ENCODE data around the gene S100B.

S100B gene

DNA sequence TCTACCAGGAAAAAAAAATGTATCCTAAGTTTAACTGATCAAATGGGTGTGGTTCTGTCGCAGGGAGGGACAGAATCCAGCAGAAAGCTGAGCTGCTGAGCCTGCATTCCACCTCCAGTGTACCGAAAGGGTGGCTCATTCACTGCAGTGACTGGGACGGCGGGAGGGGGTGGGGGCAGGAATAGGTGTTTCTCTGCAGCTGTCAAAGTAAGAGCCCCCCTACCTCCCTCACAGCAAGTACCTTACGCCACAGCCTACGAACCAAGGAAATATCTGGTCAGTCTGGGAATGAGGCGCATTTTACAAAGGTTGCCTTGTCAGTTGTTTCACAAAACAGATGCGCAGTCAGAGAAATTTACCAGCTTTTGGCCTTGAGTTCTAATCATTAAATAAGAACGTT is 1.7 kb downstream of the S100B start:
- H3K4me1 ChIP-seq: peaks cover 22% of the 10 kb centered on the region
- no peak for TF ChIP-seq CTCF (IDR thresholded peaks at IDR 0.05; ENCODE audit: low read depth, low read length)

DNA sequence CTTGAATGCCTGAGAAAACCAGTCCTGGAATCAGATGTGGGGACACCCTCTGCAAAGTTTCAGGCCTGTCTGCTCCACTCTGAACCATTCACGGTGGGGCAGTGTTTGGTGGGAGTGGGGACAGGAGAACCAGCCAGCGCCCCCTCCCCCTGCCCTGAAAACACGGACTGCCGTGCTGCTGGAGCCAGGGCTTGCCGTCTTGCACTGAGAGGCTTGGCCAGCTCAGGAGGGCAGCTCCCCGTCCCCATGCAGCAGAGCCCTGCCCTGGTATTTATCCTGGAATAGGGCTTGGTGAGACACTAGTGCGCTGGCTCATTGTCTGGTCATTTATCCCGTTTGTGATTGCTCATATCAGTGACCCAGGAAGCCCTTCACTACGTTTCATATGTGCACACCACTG is 3.9 kb downstream of the S100B start:
- Histone ChIP-seq H3K27me3 (no peaks in the 10 kb centered on the region), H3K4me1 (peaks cover 22% of the 10 kb centered on the region), H3K4me3 (ENCODE audit: low read depth, low read length) (no peak overlapping the region), H3K9me3 (no peaks in the 10 kb centered on the region), H3K36me3 (no peaks in the 10 kb centered on the region)
- no peak for TF ChIP-seq CTCF (IDR thresholded peaks at IDR 0.05; ENCODE audit: low read depth, low read length)
- DNase-seq: no peak

More for the DNA sequence above, 1.7 kb downstream of the S100B start:
- DNase-seq: no peak
- no peaks in the 10 kb centered on the region for H3K27me3 ChIP-seq
- no peaks in the 10 kb centered on the region for H3K9me3 ChIP-seq
- no peaks in the 10 kb centered on the region for H3K36me3 ChIP-seq
- H3K4me3 ChIP-seq (ENCODE audit: low read depth, low read length): no peak overlapping the region

DNA sequence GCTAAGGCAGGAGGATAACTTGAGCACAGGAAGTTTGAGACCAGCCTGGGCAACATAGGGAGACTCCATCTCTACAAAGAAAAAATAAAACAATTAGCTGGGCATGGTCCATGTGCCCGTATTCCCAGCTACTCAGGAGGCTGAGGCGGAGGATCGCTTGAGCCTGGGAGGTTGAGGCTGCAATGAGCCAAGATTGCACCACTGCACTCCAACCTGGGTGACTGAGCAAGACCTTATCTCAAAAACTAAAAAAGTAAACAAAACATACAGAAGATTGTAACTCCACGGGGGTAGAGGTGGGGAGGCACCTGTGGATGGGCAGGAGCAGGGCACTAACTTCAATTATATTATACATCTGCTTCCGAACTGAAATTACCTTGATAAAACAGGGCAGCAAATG is 4.6 kb downstream of the S100B start:
- H3K36me3 ChIP-seq: no peaks in the 10 kb centered on the region
- peaks cover 19% of the 10 kb centered on the region for H3K4me1 ChIP-seq
- no peaks in the 10 kb centered on the region for H3K27me3 ChIP-seq
- no peak for DNase-seq
- TF ChIP-seq CTCF (IDR thresholded peaks at IDR 0.05; ENCODE audit: low read depth, low read length): no peak
- no peaks in the 10 kb centered on the region for H3K9me3 ChIP-seq
- no peak overlapping the region for H3K4me3 ChIP-seq (ENCODE audit: low read depth, low read length)

DNA sequence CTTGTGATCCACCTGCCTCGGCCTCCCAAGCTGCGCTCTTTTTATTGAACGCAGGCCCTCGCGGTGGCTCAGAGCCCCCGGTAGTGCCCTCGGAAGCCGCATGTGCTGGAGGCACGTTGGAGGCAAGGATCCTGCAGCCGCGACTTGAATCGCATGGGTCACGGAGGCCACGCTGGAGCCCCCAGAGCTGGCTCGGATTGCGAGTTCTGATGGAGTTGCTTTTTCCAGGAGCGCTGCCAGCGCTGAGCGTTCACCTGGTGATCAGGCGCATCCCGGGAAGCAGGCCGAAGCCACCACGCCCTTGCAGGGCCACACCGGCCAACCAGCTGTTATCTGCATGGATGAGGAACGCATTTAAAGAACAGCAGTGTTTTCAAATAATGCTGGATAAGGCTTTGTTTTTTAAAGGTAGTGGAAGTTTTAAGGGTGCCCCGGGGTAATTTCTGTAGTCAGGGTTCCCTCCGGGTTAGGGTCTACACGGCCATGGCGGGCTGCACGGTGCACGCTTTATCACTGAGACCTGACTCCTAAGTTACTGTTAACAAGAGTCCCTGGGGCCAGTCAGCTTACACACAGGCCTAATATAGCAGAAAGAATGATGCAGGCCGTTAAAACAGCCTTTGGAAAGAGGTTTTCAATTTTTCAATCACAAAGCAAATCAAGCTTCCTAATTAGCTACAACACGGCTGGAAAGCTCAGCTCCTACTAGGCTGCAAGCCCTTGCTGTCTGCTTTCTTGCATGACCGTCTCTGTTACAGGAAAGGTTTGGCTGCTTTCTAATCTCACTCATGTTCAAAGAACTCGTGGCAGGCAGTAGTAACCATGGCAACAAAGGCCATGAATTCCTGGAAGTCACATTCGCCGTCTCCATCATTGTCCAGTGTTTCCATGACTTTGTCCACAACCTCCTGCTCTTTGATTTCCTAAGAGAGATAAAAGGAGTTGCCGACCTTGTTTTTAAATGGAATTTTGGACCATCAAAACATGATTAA is 6.0 kb downstream of the S100B start:
- DNase-seq: no peak
- no peak overlapping the region for H3K4me3 ChIP-seq (ENCODE audit: low read depth, low read length)
- no peaks in the 10 kb centered on the region for H3K9me3 ChIP-seq
- no peaks in the 10 kb centered on the region for H3K27me3 ChIP-seq
- no peak for TF ChIP-seq CTCF (IDR thresholded peaks at IDR 0.05; ENCODE audit: low read depth, low read length)
- H3K4me1 ChIP-seq: peaks cover 12% of the 10 kb centered on the region
- H3K36me3 ChIP-seq: no peaks in the 10 kb centered on the region

- Histone ChIP-seq H3K36me3 (no peaks in the 10 kb centered on the region), H3K4me3 (ENCODE audit: low read depth, low read length) (no peak overlapping the region), H3K27me3 (no peaks in the 10 kb centered on the region), H3K9me3 (no peaks in the 10 kb centered on the region; the same call in 1 of the 2 replicates), H3K4me1 (peaks cover 12% of the 10 kb centered on the region)
- TF ChIP-seq CTCF (IDR thresholded peaks at IDR 0.05; ENCODE audit: low read depth, low read length): no peak
- DNase-seq: no peak
Observed at GRCh38 chr21:46597896-46598343, 7.0 kb downstream of the S100B start.

DNA sequence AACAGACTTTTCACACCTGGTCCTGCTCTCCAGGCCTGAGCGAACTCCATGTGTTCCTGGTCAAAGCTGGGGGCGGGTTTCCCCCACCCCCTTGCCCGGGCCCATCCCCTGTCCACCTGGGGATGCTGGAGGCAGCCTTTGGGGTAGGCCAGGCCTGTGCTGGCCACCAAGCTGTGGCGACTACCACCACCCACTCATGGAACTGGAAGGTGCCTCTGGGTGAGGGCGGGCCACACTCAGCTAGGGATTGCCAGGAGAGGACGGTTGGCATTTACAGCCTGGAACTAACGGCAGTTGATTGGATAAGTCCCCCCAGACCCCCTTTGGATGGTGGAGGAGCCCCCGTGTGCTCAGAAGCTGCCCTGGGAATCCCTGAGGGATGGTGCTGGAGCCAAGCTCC is 7.9 kb downstream of the S100B start:
- Histone ChIP-seq H3K9me3 (no peaks in the 10 kb centered on the region; the same call in none of the 2 replicates), H3K4me1 (peaks cover 9% of the 10 kb centered on the region), H3K4me3 (ENCODE audit: low read depth, low read length) (no peak overlapping the region), H3K27me3 (no peaks in the 10 kb centered on the region), H3K36me3 (no peaks in the 10 kb centered on the region)
- no peak for TF ChIP-seq CTCF (IDR thresholded peaks at IDR 0.05; ENCODE audit: low read depth, low read length)
- DNase-seq: no peak
